Ovary (tissue), 9 donors: ENCODE data around the gene NPSR1. TPM values are rescaled to one million over a fixed set of nuclear protein-coding genes. Genes with fewer than 3 reads are reported as not detected.

Source experiments
- DNase-seq, 5 donors: peaks; one replicate each; pipeline ENCODE4 v3.0.0-alpha.2; 2019 to 2020
- H3K27ac ChIP-seq, 2 donors: fragments of 200-600 bp; one replicate each; pipeline versions ENCODE4 v1.5.1 to v1.8.0; 2019 to 2022
- H3K27me3 ChIP-seq: fragments of 200-600 bp; one replicate; pipeline ENCODE4 v1.8.0; 2022
- H3K36me3 ChIP-seq: fragments of 200-600 bp; sonication (generic); one replicate; pipeline ENCODE4 v1.5.1; 2019
- H3K4me1 ChIP-seq: one replicate; pipeline ENCODE4 v1.8.1; 2013; ENCODE audit warnings: mild to moderate bottlenecking, moderate library complexity; ENCODE audit not compliant: insufficient read depth
- H3K4me3 ChIP-seq: fragments of 200-600 bp; sonication (generic); one replicate; pipeline ENCODE4 v1.5.1; 2017
- H3K9me3 ChIP-seq, 2 donors: fragments of 200-600 bp in 1 of 2; sonication (generic) in 1 of 2; one replicate each; pipeline versions ENCODE4 v1.5.1 to v1.8.1; 2013 to 2019; ENCODE audit warnings: mild to moderate bottlenecking in 1 of 2, moderate library complexity in 1 of 2
- EP300 ChIP-seq: sonication (generic); formaldehyde crosslinking; IDR thresholded peaks from one replicate; pipeline ENCODE4 v1.6.1; 2017; ENCODE audit warnings: antibody characterized with exemption
- POLR2A ChIP-seq: fragments of 450-650 bp; IDR thresholded peaks from one replicate; pipeline ENCODE4 v1.6.1; 2017; ENCODE audit warnings: antibody characterized with exemption, mild to moderate bottlenecking, moderate library complexity
- WGBS, 3 donors: extraction: QIAGEN DNeasy Blood & Tissue Kit in 1 of 3; methylation state at CpG; one replicate each; pipeline versions ENCODE4 v1.1.5 to v1.1.7; 2013 to 2017; 5-methylcytosine and 5-hydroxymethylcytosine counted together
- intact Hi-C, 4 donors: fragments of 100-400 bp; cut with DNase I; formaldehyde crosslinking; loops; one replicate each; pipeline versions ENCODE4 v1.11.0 to v1.15.1; 2022 to 2023
- polyA plus RNA-seq, 2 donors: library from polyadenylated mRNA; stranded (reverse); fragments of 200-250 nt in 1 of 2; fragments of 350-450 nt in 1 of 2; fragmentation: Illumina TruSeq in 1 of 2; extraction: RNeasy Lipid Tissue Mini Kit (QIAGEN cat#74804) in 1 of 2; gene quantifications; one replicate each; pipeline ENCODE4 v1.2.3, GENCODE V29; 2013 to 2014
- total RNA-seq, 7 donors: library from RNA; depleted of rRNA in 2 of 7; stranded (reverse); fragments of >200 nt in 2 of 7; fragmentation: NEBNext Ultra II Directional in 3 of 7; extraction: Animal tissue kit (Norgen Biotek cat#: 25700) in 3 of 7; gene quantifications; one replicate each; pipeline versions ENCODE4 v1.1.0 to v1.2.4, GENCODE V29; 2016 to 2023
- TF ChIP-seq, protein P1 (sequence below), 3 donors: fragments of 450-650 bp in 2 of 3; fragments of 200-600 bp in 1 of 3; IDR thresholded peaks; one replicate each; pipeline versions ENCODE4 v1.5.1 to v1.8.0; 2016 to 2022; ENCODE audit warnings: antibody characterized with exemption in 3 of 3, mild to moderate bottlenecking in 1 of 3
- donor health status: DM: no; HTN: no; CAD: no; lungs with moderate emphysema.
- donor health status: DM: no; HTN: no; CAD: no.
- donor health status: Bipolar disorder and iron deficiency.
- donor health status: DM: yes; HTN: yes; CAD: no.
- donor health status: DM: no; HTN: no; CAD: no.
- donor health status: DM: yes; HTN: yes; CAD: no.

The NPSR1 gene
- total and polyA plus RNA-seq, 9 donors, result not detected

DNA sequence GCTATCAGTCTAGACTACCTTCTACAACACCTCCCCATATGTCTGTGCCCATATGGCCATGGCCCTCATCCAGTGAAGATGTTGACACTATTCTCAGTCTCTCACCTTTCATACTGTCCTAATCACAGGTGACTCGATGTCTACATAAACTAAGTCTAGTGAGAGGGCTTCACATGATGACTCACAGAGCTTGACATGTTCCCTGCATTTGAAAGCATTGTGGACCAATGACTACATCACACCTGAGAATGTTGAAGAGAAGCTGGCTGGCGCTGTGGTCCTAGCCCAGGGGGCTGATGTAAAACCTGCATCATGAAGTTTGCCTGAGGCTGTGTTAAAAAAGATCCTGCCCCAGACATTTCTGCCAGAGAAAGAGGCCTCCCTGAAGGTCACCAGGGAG lies 167.2 kb downstream of the NPSR1 start:
- DNase-seq, result no peak
- no peaks in the 10 kb centered on the region for H3K4me1 ChIP-seq
- no peak overlapping the region for H3K27ac ChIP-seq
- 92 to 94% (median 93%) methylated on average over 2 of the region's 2 CpGs for WGBS, 3 donors
- TF ChIP-seq EP300 (no peak), POLR2A (no peak)
- TF ChIP-seq, protein P1, sequence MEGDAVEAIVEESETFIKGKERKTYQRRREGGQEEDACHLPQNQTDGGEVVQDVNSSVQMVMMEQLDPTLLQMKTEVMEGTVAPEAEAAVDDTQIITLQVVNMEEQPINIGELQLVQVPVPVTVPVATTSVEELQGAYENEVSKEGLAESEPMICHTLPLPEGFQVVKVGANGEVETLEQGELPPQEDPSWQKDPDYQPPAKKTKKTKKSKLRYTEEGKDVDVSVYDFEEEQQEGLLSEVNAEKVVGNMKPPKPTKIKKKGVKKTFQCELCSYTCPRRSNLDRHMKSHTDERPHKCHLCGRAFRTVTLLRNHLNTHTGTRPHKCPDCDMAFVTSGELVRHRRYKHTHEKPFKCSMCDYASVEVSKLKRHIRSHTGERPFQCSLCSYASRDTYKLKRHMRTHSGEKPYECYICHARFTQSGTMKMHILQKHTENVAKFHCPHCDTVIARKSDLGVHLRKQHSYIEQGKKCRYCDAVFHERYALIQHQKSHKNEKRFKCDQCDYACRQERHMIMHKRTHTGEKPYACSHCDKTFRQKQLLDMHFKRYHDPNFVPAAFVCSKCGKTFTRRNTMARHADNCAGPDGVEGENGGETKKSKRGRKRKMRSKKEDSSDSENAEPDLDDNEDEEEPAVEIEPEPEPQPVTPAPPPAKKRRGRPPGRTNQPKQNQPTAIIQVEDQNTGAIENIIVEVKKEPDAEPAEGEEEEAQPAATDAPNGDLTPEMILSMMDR (IDR thresholded peaks at IDR 0.05), result no peak
- intact Hi-C loops, result no loop called here
- no peaks in the 10 kb centered on the region for H3K9me3 ChIP-seq
- no peaks in the 10 kb centered on the region for H3K27me3 ChIP-seq
- H3K4me3 ChIP-seq, result no peak overlapping the region
- H3K36me3 ChIP-seq, result no peaks in the 10 kb centered on the region

DNA sequence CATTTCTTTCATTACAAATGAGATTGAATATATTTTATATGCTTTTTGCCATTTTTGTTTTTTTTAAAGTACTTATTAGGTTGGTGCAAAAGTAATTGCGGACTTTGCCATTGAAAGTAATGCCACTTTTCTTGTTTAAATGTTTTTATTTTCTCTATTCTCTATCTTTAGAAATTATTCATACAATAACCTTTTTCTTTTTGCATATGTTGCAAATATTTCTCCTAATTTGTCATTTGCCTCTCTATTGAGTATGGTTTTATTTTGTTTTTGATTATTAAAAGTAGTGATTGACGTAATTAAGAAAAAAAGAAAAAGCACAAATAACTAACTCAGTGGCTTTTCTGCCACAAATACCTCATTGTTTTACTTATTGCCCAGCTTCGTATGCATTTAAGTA lies 172.4 kb downstream of the NPSR1 start:
- TF ChIP-seq, protein P1 (IDR thresholded peaks at IDR 0.05), result no peak
- TF ChIP-seq EP300, result no peak
- TF ChIP-seq POLR2A, result no peak
- no peaks in the 10 kb centered on the region for H3K27me3 ChIP-seq
- WGBS, 3 donors, result 69 to 90% (median 87%) methylated on average over 3 of the region's 3 CpGs
- no peaks in the 10 kb centered on the region for H3K4me1 ChIP-seq
- DNase-seq, result no peak
- H3K27ac ChIP-seq, result no peak overlapping the region
- H3K36me3 ChIP-seq, result no peaks in the 10 kb centered on the region
- intact Hi-C loops, result no loop called here
- H3K4me3 ChIP-seq, result no peak overlapping the region
- no peaks in the 10 kb centered on the region for H3K9me3 ChIP-seq

DNA sequence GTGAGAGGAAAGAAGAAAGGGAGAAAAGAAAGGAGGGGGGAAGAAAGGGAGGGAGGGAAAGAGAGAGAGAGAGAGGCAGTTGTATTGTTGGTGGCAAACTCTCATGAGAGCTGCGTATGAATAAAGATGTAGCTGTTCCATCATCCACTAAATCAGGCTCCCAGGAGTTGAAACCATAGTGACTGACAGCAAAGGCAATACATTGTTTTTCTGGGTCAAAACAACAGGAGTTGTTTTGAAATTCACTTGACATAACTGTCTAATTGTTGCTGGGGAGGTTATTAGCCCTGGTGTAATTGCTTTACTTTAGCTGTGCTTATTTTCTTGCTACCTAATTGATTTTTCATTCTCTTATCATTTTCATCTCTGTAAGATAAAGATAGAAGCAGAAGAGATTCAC lies 173.4 kb downstream of the NPSR1 start:
- Histone ChIP-seq H3K27me3 (no peaks in the 10 kb centered on the region), H3K4me3 (no peak overlapping the region), H3K4me1 (no peaks in the 10 kb centered on the region), H3K9me3 (no peaks in the 10 kb centered on the region), H3K36me3 (no peaks in the 10 kb centered on the region), H3K27ac (no peak overlapping the region)
- TF ChIP-seq POLR2A (no peak), EP300 (no peak)
- TF ChIP-seq, protein P1 (IDR thresholded peaks at IDR 0.05), result no peak
- DNase-seq, result no peak
- intact Hi-C loops, result no loop called here
- WGBS, 3 donors, result 92 to 93% (median 92%) methylated on average over 1 of the region's 1 CpG

DNA sequence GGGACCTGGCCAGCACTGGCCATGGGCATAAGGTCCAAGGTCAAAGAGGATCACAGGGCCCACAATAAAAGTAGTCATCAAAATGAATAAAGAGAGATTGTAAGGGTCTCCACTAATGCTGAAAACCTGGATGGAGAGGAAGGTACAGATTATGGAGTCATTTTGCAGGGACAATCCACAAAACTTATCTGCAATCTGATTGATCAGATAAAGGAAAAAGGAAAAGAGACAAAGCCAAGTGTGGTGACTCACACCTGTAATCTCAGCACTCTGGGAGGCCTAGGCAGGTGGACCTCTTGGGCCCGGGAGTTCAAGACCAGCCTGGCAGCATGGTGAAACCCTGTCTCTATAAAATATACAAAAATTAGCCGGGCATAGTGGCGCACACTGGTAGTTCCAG lies 174.0 kb downstream of the NPSR1 start:
- intact Hi-C loops, result no loop called here
- Histone ChIP-seq H3K4me3 (no peak overlapping the region), H3K4me1 (no peaks in the 10 kb centered on the region), H3K27ac (no peak overlapping the region), H3K9me3 (no peaks in the 10 kb centered on the region), H3K36me3 (no peaks in the 10 kb centered on the region), H3K27me3 (no peaks in the 10 kb centered on the region)
- DNase-seq, result no peak
- TF ChIP-seq EP300 (no peak), POLR2A (no peak)
- TF ChIP-seq, protein P1 (IDR thresholded peaks at IDR 0.05), result no peak
- 93 to 96% (median 96%) methylated on average over 3 of the region's 3 CpGs for WGBS, 3 donors
